Measurements from ENCODE around the gene BET1L.
"Not testable (repeated sequence)": the region's sequence is repeated elsewhere in the genome, so short reads cannot be mapped to it uniquely, and the experiment has no call there.

Gene BET1L

DNA sequence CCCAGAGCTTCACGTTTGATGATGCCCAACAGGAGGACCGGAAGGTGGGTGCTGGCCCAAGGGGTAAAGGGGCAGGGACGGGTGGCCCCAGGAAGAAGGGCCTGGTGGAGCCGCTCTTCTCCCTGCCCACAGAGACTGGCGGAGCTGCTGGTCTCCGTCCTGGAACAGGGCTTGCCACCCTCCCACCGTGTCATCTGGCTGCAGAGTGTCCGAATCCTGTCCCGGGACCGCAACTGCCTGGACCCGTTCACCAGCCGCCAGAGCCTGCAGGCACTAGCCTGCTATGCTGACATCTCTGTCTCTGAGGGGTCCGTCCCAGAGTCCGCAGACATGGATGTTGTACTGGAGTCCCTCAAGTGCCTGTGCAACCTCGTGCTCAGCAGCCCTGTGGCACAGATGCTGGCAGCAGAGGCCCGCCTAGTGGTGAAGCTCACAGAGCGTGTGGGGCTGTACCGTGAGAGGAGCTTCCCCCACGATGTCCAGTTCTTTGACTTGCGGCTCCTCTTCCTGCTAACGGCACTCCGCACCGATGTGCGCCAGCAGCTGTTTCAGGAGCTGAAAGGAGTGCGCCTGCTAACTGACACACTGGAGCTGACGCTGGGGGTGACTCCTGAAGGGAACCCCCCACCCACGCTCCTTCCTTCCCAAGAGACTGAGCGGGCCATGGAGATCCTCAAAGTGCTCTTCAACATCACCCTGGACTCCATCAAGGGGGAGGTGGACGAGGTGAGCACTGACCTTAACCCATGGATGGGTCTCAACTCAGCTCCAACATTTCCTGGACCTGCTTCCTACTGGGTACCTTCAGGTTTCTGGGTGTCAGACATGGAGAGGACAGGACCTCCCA, 2.3 kb upstream of the BET1L start:
- DNase-seq = no peak

DNA sequence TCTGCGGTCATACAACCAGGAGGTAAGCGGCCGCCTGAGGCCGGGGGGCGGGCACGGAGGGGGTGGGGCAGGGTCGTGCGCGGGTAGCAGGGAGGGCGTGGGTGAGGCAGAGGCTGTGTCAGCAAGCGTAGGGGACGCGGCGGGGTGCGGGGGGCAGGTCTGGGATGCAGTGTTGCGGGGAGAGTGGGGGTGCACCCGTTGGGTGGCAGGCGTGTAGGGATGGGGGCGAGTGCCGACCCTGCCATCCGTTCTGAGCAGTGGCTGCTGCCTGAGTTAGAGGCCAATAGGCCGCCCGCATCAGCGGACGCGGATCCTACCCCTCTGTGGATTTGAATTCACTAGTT, 1.7 kb upstream of the BET1L start:
- peak; percentile 56 to 70 for DNase-seq

DNA sequence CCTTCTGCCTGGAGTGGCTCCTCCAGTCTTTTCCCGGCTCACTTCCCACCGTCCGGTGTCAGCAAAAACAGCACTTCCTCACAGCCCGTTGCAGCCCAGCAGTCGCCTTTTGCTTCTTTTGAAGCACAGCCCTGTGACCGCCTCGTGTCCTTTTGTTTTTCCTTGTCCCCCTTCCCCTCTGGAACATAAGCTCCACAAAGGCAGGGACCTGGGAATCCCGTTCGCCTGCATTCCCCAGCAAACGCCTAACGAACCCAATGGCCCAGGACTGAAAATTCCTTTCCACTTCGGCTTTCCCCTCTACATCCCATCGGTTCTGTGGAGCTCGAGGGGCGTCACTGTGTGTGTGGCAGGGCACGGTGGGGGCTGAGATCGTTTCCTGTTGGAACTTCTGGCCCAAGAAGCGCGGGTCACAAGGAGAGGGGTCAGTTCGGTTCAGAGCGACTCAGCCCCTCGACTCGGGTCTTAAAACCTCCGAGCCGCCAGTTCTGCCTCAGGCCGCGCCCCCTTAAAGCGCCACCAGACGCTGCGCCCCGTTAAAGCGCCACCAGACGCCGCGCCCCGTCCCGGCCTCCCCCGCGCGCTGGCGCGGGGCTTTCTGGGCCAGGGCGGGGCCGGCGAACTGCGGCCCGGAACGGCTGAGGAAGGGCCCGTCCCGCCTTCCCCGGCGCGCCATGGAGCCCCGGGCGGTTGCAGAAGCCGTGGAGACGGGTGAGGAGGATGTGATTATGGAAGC, 1.1 kb upstream of the BET1L start:
- peak; percentile 74 to 77 for DNase-seq

DNA sequence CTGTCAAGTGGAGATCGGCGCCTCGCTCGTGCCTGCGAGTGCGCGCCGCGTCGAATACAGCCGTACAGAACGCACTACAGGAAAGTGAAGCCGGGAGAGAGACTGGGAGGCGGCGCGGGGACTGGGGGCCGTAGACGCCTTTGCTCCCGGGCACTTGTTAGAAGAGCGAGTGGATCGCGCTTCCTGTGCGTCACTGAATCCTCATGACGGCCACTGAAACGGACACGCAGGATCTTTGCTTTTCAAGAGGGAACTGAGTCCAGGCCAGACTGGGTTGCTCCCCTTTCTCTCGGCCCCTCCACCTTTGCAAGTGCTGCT, 623 bp upstream of the BET1L start:
- DNase-seq = no peak

DNA sequence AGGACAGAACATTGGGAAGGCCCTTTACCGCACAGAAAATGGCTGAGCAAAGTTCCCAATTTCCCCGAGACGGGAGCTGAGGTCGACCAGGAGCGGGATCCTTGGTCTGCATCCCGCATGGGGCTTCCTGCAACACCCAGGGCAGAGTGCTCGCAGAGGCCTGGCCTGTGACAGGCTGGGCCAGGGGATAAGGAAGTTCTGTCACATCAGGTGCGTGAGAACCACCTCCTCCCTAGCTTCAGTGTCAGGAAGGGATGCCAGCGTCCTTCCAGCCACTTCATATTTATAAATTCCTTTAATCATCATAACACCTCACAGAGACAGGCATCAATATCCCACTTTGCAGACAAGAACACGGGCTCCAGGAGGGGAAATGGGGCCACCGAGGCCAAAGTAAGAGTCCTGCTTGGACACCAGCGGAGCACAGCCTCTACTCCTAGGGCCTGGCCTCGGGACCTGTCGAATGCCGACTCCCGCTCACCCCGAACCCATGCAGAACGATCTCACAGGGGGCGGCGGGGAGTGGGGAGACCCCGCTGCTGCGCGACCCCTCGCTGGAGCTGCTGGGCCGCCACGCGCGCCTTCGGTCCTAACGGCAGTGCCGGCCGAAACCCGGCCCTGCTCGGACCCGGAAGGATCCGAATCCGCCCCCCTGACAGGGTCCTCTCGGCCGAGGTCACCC, 532 bp downstream of the BET1L start:
- no peak for DNase-seq

DNA sequence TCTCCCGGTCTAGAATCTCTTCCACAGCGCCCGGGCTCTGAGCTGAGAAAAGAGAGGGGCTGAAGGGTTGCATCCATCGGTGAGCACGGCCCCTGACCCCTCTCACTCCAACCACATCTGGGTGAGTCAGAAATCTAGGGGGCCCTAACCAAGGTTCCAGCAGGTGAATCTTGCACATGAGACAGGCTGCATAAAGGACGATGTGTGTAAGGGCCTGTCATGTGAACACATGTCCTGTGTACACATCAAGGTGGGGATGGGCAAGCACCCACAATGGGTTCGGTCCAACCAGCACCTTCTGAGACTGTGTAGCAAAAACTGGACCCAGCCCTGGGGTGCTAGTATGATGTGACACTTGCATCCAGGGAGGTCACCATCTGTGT, 1.2 kb downstream of the BET1L start:
- no peak for DNase-seq

DNA sequence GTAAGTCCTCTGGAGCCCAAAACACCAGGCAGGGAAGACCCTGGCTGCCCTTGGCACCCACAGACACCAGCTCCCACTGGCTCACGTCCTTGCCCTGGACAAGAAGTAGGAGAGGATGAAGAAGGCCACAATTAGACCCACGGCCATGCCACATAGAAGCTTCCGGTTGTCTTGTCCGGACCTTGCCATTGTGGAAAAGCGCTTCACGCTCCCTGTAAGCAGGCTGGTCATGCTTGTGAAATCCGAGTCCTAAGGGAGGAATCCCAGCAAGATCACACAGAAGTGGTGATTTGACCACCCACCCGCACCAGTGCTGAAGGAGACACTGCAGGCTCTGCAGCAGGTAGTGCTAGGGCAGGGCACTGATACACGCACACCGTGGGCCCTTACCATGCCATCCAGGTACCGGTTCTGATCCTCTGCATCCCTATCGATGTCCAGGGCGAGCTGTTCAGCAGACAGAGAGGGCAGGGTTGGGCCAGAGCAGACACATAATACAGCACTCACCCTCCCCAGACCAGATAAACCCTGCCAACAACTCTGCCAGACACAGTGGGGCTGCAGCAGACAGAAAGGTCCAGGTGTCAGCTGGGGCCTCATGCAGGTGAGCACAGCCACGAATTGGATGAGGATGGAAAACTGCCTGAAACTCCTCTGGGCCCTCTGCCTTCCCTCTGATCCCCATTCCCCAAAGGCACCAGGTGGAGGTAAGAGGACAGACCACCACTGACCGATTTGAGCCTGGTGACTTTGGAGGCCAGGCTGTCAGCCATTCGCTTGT, 1.8 kb downstream of the BET1L start:
- no peak for DNase-seq

DNA sequence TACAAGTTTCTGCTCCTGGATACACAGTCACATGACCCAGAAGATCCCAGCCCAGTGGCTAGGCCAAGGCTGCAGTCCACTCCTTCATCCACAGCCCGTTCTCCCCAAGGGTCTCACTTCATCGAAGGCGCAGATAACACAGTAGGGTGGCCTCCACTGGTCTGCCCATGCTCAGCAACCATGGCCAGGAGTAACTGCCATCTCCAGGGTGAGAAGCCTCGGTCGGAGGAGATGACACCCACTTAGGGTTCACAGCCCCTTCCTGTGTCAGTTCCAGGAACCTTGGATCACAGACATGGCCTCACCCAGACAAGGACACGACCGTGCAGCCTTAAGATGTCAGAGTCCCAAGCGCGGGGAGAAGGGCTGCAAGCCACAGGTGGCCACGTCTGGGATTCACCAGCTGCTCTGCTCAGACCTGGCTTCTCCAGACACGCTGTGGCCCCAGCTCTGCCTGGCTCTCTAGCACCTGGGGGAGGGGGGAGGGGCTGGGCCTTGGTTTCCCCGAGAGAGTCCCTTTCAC, 2.6 kb downstream of the BET1L start:
- no peak for DNase-seq

DNA sequence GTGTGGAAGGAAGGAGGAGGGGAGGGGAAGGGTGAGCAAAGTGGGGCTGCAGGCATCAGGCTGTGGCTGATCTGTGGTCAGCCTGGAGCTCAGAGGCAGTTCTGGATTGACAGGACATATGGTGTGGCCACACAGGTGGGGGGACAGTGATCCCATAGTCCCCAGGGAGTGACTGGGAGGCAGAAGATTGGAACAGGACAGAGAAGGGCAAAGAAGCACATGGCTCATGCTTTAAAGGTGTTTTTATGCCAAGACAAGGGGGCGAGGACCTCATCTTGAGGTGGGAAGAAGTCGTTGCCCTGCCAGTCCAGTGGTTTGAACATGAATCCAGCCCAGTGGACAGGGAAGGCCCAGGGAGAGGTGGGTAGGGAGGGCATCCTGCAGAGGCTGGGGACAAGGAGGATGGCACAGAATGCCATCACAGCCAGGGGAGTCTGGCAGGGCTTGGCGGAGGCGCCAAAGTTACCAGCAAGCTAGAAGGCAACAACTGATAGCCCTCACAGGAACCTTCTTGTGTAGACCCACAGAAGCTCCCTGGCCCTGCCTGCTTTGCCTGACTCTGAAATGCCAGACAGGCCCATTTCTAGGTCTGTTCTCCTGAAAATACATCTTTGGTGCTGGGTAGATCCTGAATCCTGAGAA, 3.1 kb downstream of the BET1L start:
- no peak for DNase-seq

DNA sequence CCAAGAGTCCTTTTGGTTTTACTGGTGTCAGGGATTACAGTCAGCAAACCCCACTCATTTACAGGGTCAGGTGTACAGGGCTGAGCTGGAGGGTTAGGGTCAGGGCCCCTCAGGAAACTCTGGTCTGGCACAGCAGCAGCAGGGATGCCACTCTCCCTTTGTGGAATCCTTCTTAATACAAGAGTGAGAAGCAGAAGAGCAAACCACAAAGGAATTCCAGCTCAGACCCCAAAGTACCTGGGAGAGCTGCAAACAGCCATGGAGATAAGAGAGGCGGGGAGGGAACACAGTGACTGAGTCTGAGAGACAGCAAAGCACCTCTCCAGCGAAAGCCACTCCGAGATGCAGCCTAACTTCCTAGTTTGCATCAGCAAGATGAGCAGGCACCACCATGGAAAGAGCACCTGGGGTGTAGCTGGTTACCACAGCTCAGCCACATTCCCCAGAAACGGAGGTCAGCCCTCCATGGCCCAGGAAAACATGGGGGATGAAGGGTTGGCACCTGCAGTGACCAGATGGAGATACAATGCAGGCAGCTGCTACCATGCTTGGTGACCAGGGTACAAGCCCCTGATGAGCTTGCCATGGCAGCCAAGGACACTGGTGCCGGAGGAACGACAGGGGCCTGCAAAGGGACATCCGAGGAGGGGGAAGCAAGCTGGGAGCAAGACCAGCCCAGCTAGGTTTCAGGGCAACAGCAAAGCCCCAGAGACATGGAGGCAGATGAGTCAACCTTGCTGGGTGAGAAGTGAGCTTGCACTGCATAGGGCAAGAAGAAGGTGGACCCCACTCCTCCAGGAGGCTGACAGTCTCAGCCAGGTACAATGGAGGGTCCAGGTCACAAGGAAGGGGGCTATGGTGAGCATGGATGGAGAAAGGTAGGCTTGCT, 3.9 kb downstream of the BET1L start:
- DNase-seq = no peak

DNA sequence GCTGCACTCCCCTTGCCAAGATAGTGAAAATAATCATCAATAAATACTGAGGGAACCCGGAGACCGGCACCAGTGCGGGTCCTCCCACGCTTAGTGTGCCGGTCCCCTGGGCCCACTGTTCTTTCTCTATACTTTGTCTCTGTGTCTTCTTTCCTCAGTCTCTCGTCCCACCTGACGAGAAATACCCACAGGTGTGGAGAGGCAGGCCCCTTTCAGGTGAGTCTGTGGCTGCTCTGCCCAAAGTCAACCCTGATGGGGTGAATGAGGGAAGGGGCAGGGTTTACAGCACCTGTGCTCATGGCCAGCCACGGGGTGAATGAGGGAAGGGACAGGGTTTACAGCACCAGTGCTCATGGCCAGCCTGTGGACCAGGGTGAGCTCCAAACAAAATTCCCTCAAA, 4.7 kb downstream of the BET1L start:
- no peak for DNase-seq

DNA sequence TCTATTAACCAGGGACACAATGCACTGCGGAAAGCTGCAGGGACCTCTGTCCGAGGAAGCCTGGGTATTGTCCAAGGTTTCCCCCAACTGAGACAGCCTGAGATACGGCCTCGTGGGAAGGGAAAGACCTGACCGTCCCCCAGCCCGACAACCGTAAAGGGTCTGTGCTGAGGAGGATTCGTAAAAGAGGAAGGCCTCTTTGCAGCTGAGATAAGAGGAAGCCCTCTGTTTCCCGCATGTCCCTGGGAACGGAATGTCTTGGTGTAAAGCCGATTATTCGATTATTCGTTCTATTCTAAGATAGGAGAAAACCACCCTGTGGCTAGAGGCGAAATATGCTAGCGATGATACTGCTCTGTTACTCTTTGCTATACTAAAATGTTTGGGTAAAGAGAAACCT, 5.2 kb downstream of the BET1L start:
- DNase-seq = no peak

DNA sequence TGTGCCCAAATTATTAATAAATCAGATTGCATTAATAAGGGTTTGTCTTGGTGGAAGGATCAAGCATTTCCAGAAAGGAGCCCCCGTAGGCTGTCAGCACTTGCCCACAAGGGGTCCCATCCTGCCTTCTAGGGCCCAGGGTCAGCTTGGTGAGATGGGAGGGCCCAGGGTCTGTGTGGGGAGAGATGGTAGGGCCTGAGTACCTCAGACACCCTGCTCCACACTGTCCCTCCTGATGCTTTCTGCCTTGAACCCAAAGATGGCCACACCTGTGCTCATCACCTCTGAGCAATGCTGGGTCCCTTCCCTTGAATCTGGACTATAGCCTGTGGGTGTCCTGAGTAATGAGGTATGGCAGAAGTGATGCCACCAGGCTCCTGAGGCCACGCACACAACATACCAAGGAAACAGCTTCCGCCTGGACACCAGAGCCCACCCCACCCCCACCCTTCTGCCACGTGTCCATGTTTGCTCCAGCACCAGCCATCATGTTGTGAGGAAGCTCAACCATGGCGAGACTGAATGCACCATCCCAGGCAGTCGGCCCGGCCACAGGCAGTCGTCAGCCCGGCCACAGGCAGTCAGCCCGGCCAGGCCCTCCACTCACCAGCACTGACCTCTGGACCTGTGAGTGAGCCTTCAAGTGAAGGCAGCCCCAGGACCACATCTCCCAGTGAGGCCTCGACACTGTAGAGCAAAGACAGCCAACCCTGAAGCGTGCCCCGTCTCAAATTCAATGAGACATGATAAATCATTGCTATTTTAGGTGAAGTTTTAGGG, 6.8 kb downstream of the BET1L start:
- no peak for DNase-seq

DNA sequence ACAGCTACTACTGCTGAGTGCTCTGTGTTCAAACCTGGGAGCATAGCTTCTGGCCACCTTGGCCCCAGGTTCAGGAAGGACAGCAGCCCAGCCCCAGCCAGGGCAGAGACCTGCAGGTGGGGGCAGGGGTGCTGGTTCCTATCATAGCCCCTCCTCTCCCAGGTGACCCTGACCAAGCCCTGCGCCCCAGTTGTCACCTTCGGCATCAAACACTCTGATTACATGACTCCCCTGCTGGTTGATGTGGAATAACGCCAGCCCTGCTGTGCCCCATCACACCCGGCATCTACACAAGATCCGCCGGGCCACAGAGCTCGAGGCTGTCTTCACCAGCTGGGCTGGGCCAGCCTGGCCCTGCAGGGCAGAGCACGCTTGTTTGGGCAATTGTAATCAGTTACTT, 7.4 kb downstream of the BET1L start:
- no peak for DNase-seq

DNA sequence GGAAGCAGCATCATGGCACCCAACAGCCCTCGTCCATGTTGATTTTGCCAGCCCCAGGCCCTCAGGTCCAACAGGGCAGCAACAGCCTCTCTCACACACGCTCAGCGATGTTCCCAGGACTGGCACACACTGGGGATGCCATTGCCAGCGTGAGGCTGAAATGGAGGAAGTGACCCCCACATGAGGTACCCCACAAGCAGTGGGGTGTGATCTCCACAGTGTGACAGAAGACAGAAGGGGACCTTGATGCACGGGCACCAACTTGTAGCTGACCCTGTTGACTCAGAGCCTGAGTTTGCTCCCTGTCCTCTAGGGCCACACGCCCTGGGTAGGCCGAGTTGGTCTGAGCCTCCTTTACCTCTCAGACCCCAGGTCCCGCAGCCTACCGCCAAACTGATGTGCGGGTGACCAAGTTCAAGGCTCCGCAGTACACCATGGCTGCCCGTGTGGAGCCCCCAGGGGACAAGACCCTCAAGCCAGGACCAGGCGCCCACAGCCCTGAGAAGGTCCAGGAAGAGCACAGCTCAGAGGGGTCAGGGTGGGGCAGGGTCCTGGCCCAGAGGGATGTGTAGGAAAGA, 8.1 kb downstream of the BET1L start:
- no peak for DNase-seq

DNA sequence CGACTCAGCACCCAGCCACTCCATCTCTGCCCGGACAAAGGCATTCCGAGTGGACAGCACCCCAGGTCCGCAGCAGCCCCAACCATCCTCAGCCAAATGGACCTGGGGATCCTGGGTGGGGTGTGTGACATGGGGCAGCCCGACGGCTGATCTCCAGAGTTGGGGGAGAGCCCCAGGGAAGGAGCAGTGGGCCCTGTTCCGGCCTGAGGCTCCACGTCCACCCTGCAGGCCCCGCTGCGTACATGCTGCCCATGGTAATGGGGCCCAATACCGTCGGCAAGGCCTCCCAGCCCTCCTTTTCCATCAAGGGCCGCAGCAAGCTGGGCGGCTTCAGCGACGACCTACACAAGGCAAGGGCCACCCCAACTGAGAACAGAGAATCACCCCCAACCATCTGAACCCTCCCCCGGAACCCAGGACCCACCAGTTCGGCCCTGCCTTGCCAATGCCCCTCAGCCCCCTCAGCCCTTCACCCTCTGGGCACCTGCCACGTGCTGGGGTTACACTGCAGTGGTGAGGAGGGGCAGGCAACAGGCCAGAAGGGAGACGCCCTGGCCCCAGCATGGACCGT, 8.9 kb downstream of the BET1L start:
- no peak for DNase-seq

DNA sequence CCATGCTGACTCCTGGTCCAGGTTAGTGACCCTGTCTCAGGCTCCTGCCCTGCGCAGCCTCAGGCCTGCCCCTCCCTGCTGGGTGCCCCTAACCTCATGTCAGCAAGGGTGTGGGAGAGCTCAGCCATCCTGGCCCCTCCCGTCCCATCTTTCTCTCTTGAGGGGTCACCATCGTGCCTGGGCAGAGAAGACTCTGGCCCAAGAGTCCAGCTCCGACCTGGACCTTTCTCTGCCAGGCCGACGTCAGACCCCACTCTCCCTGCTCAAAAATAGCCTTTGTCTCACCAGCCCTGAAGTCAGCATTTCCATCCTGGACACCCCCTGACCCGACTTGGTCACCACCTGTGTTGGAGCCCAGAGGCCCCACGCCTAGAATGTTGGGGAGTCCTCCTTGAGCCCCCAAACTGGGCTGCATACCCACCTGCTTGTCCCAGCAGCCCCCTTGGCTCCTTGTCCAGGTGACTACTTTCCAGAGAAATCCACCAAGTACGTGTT, 9.4 kb downstream of the BET1L start:
- no peak for DNase-seq

DNA sequence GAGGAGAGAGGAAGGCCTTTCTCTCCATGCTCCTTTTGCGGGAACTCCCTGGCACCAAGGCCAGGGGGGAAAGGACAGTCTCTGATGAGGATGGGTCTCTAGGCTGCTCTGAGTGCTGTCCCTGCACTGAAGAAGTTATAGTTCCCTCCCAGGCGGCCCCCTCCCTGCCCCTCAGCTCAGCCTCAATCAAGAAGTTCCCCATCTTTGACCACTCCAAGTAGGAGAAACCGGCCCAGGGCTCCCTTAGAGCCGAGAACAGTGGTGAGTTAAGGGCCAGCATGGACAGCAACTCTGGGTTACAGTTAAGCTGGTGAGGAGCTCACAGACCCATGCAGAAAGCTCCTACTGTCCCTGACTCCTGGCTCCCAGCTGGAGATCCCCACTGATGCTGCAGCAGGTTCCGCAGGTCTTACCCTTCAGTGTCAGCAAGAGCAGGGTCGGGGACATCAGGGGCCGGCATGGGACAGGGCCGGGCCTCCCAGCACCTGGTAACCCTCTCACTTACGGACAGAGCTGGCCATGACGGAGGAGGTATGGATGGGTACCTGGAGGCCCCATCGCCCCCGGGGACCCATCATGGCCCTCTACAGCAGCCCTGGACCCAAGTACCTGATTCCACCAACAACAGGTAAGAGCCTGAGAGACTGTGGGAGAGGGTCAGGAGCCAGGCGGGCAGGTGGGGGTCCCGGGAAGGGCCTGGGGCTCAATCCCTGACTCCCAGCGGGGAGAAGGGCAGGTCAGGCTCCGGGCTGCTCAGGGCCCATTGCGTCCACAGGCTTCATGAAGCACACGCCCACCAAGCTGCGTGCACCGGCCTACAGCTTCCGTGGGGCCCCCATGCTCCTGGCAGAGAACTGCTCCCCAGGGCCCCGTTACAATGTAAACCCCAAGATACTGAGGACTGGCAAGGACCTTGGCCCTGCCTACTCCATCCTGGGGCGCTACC, 10.1 kb downstream of the BET1L start:
- DNase-seq = no peak

DNA sequence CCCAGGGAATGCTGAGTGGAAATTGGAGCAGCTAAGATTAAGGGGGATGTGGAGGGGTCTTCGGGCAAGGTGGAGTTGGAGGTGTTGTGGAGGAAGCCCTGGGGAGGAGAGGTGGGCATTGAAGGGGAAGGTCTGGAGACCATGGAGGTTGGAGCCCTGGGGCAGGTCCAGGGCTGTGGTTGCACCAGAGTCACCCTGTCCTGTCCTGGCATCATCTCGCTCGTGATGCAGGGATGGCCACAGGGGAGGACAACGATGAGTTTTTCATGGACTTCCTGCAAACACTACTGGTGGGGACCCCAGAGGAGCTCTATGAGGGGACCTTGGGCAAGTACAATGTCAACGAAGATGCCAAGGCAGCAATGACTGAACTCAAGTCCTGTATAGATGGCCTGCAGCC, 13.7 kb downstream of the BET1L start:
- not testable (repeated sequence) for DNase-seq
